ENCODE results near the gene USP30. TPM values are rescaled to one million over a fixed set of nuclear protein-coding genes. Genes with fewer than 3 reads are reported as not detected.

Gene USP30
- total RNA-seq, 2 donors from 2014 or later: 15.9 to 21.6 TPM

- DNase-seq (peak; percentile 95 to 96), ATAC-seq (replicated peaks in 1 of 2) (peak; percentile 76 to 77)
- peak within 1 kb of the TSS; percentile 96 for H3K27ac Mint-ChIP-seq
- peaks cover 48% of the 10 kb centered on the region for H3K4me1 Mint-ChIP-seq (ENCODE audit: low read depth)
- H3K9me3 Mint-ChIP-seq: no peaks in the 10 kb centered on the region
- peaks cover under 1 to 3% of the 10 kb centered on the region in 2 donors for H3K36me3 Mint-ChIP-seq (ENCODE audit: insufficient read depth in 2 of 2)
- peak within 1 kb of the TSS; percentile 78 to 95 for H3K4me3 Mint-ChIP-seq
- H3K27me3 Mint-ChIP-seq (ENCODE audit: low read depth): no peaks in the 10 kb centered on the region
Observed at GRCh38 chr12:109093022-109093918, 40.9 kb downstream of the USP30 start, which contains the start of gene ALKBH2. ALKBH2 (minus strand) TSS chr12:109093472; CDS start chr12:109092786, 686 bp downstream.

- DNase-seq (no peak), ATAC-seq (replicated peaks in 1 of 2) (no peak)
- H3K9me3 Mint-ChIP-seq: no peaks in the 10 kb centered on the region
- H3K36me3 Mint-ChIP-seq (ENCODE audit: insufficient read depth in 2 of 2): peaks cover 3 to 10% of the 10 kb centered on the region in 2 donors
- H3K27ac Mint-ChIP-seq: no peak overlapping the region
- no peaks in the 10 kb centered on the region for H3K27me3 Mint-ChIP-seq (ENCODE audit: low read depth)
- H3K4me3 Mint-ChIP-seq: peak overlapping the region; percentile 92 to 96
- peaks cover 48% of the 10 kb centered on the region for H3K4me1 Mint-ChIP-seq (ENCODE audit: low read depth)
Observed at GRCh38 chr12:109097140-109097434, 44.7 kb downstream of the USP30 start.

- peak within 1 kb of the TSS; percentile 73 for H3K27ac Mint-ChIP-seq
- H3K4me1 Mint-ChIP-seq (ENCODE audit: low read depth): peaks cover 43% of the 10 kb centered on the region
- peaks cover 3 to 14% of the 10 kb centered on the region in 2 donors for H3K36me3 Mint-ChIP-seq (ENCODE audit: insufficient read depth in 2 of 2)
- H3K9me3 Mint-ChIP-seq: no peaks in the 10 kb centered on the region
- DNase-seq (peak; percentile 96 to 97), ATAC-seq (replicated peaks in 1 of 2) (peak; percentile 89 to 90)
- no peaks in the 10 kb centered on the region for H3K27me3 Mint-ChIP-seq (ENCODE audit: low read depth)
- H3K4me3 Mint-ChIP-seq: peak within 1 kb of the TSS; percentile 92 to 96
Observed at GRCh38 chr12:109097435-109098182, 45.2 kb downstream of the USP30 start, which contains the start of gene UNG. UNG (plus strand) TSS chr12:109097597; CDS start chr12:109097680, 83 bp downstream.

- Mint-ChIP-seq H3K4me3 (peak overlapping the region; percentile 92 to 96), H3K27ac (peak overlapping the region; percentile 73), H3K27me3 (ENCODE audit: low read depth) (no peaks in the 10 kb centered on the region), H3K9me3 (no peaks in the 10 kb centered on the region), H3K36me3 (ENCODE audit: insufficient read depth in 2 of 2) (peaks cover 3 to 17% of the 10 kb centered on the region in 2 donors), H3K4me1 (ENCODE audit: low read depth) (peaks cover 37% of the 10 kb centered on the region)
- peak; percentile 24 to 37 for ATAC-seq (replicated peaks in 1 of 2)
- no peak for DNase-seq
Observed at GRCh38 chr12:109098183-109098604, 45.8 kb downstream of the USP30 start.

- Mint-ChIP-seq H3K27me3 (ENCODE audit: low read depth) (no peaks in the 10 kb centered on the region), H3K36me3 (ENCODE audit: insufficient read depth in 2 of 2) (peaks cover 3 to 19% of the 10 kb centered on the region in 2 donors), H3K4me1 (ENCODE audit: low read depth) (peaks cover 32% of the 10 kb centered on the region), H3K9me3 (no peaks in the 10 kb centered on the region), H3K4me3 (peak overlapping the region; percentile 92 to 96), H3K27ac (peak overlapping the region; percentile 89)
- DNase-seq (no peak), ATAC-seq (replicated peaks in 1 of 2) (no peak)
Observed at GRCh38 chr12:109098651-109099050, 46.3 kb downstream of the USP30 start.

- Mint-ChIP-seq H3K27me3 (ENCODE audit: low read depth) (no peaks in the 10 kb centered on the region), H3K27ac (peak overlapping the region; percentile 89), H3K4me3 (peak overlapping the region; percentile 92 to 96), H3K4me1 (ENCODE audit: low read depth) (peaks cover 24% of the 10 kb centered on the region), H3K36me3 (ENCODE audit: insufficient read depth in 2 of 2) (peaks cover 3 to 21% of the 10 kb centered on the region in 2 donors), H3K9me3 (no peaks in the 10 kb centered on the region)
- DNase-seq: no peak
- ATAC-seq (replicated peaks in 1 of 2): no peak
Observed at GRCh38 chr12:109099431-109100020, 47.1 kb downstream of the USP30 start.

GRCh38 chr12:109100741-109101140 is 48.4 kb downstream of the USP30 start:
- H3K4me1 Mint-ChIP-seq (ENCODE audit: low read depth): peaks cover 23% of the 10 kb centered on the region
- peaks cover 7 to 27% of the 10 kb centered on the region in 2 donors for H3K36me3 Mint-ChIP-seq (ENCODE audit: insufficient read depth in 2 of 2)
- DNase-seq (no peak), ATAC-seq (replicated peaks in 1 of 2) (no peak)
- no peaks in the 10 kb centered on the region for H3K9me3 Mint-ChIP-seq
- no peaks in the 10 kb centered on the region for H3K27me3 Mint-ChIP-seq (ENCODE audit: low read depth)
- no peak overlapping the region for H3K27ac Mint-ChIP-seq
- no peak overlapping the region for H3K4me3 Mint-ChIP-seq

- Mint-ChIP-seq H3K4me3 (no peak overlapping the region), H3K27me3 (ENCODE audit: low read depth) (no peaks in the 10 kb centered on the region), H3K4me1 (ENCODE audit: low read depth) (peaks cover 23% of the 10 kb centered on the region), H3K9me3 (no peaks in the 10 kb centered on the region), H3K27ac (no peak overlapping the region), H3K36me3 (ENCODE audit: insufficient read depth in 2 of 2) (peaks cover 8 to 36% of the 10 kb centered on the region in 2 donors)
- DNase-seq: no peak
- ATAC-seq (replicated peaks in 1 of 2): no peak
Observed at GRCh38 chr12:109102491-109102890, 50.1 kb downstream of the USP30 start.

- Mint-ChIP-seq H3K36me3 (ENCODE audit: insufficient read depth in 2 of 2) (peaks cover 7 to 33% of the 10 kb centered on the region in 2 donors), H3K9me3 (no peaks in the 10 kb centered on the region), H3K4me1 (ENCODE audit: low read depth) (peaks cover 3% of the 10 kb centered on the region), H3K27ac (no peak overlapping the region), H3K4me3 (no peak overlapping the region), H3K27me3 (ENCODE audit: low read depth) (no peaks in the 10 kb centered on the region)
- no peak for ATAC-seq (replicated peaks in 1 of 2)
- DNase-seq: no peak
Observed at GRCh38 chr12:109105176-109105575, 52.8 kb downstream of the USP30 start.

GRCh38 chr12:109109746-109110350 is 57.5 kb downstream of the USP30 start:
- H3K4me1 Mint-ChIP-seq (ENCODE audit: low read depth): peaks cover 7% of the 10 kb centered on the region
- no peaks in the 10 kb centered on the region for H3K27me3 Mint-ChIP-seq (ENCODE audit: low read depth)
- peaks cover 5 to 18% of the 10 kb centered on the region in 2 donors for H3K36me3 Mint-ChIP-seq (ENCODE audit: insufficient read depth in 2 of 2)
- H3K4me3 Mint-ChIP-seq: no peak overlapping the region
- ATAC-seq (replicated peaks in 1 of 2): no peak
- no peaks in the 10 kb centered on the region for H3K9me3 Mint-ChIP-seq
- H3K27ac Mint-ChIP-seq: no peak overlapping the region
- no peak for DNase-seq

- peak; percentile 49 to 54 for DNase-seq
- H3K27me3 Mint-ChIP-seq (ENCODE audit: low read depth): no peaks in the 10 kb centered on the region
- no peaks in the 10 kb centered on the region for H3K9me3 Mint-ChIP-seq
- peak overlapping the region; percentile 76 to 77 for H3K4me3 Mint-ChIP-seq
- H3K4me1 Mint-ChIP-seq (ENCODE audit: low read depth): peaks cover 10% of the 10 kb centered on the region
- peak; percentile 85 to 90 for ATAC-seq (replicated peaks in 1 of 2)
- H3K27ac Mint-ChIP-seq: no peak overlapping the region
- peaks cover 0 to 9% of the 10 kb centered on the region in 2 donors for H3K36me3 Mint-ChIP-seq (ENCODE audit: insufficient read depth in 2 of 2)
Observed at GRCh38 chr12:109110988-109111495, 58.7 kb downstream of the USP30 start.

GRCh38 chr12:109112720-109113465 is 60.5 kb downstream of the USP30 start:
- H3K36me3 Mint-ChIP-seq (ENCODE audit: insufficient read depth in 2 of 2): peaks cover 0 to 1% of the 10 kb centered on the region in 2 donors
- no peak overlapping the region for H3K27ac Mint-ChIP-seq
- no peaks in the 10 kb centered on the region for H3K9me3 Mint-ChIP-seq
- no peaks in the 10 kb centered on the region for H3K27me3 Mint-ChIP-seq (ENCODE audit: low read depth)
- no peak for DNase-seq
- ATAC-seq (replicated peaks in 1 of 2): no peak
- H3K4me1 Mint-ChIP-seq (ENCODE audit: low read depth): peaks cover 10% of the 10 kb centered on the region
- H3K4me3 Mint-ChIP-seq: no peak overlapping the region

Measured in activated T-cell treated with anti-CD3 and anti-CD28 coated beads, Interleukin-2, amount 50 U/mL, for 72 hours (primary cell).